Measurements from ENCODE around the gene SRCAP.

Gene SRCAP

DNA sequence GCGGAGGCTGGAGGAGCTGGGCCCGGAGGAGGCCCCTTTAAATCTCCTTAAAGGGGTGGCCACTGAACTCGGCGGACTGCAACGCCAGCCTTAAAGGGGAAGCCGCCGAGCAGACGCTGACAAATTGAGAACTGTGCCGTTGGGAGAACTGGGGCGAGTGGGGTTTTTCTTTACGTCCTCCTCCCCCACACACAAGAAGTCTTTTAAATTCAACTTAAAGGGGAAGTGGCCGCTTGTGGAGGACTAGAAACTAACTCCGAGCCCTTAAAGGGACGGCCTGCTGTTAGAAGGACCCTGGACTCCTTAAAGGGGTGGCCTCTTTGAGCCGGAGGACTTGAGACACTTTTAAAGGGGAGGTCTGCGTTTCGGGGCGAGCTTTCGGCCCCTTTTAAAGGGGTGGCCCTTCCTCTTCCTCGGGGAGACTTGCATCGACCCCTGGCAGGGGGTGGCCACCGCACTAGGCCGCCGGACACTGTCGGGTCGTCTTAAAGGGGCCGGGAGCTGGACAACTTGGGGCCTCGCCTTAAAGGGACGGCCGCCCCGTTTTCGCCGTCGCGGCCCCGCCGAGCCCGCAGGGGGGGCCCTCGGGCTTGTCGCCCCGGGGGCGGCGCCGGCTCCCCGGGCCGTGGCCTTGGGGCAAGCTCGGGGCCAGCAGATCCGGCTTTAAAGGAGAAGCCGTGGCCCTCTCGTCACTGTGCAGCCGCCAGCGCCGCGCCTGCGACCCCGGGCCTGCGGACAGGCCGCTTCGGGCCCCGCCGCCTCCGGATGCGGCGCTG, 40.1 kb upstream of the SRCAP start:
- TF ChIP-seq GATA1 (IDR thresholded peaks at IDR 0.05; ENCODE audit: low read depth, low read length), result no peak
- no peak for TF ChIP-seq POLR2A (IDR thresholded peaks at IDR 0.05; ENCODE audit: low read length)
- DNase-seq, result peak; percentile 97 to 98

DNA sequence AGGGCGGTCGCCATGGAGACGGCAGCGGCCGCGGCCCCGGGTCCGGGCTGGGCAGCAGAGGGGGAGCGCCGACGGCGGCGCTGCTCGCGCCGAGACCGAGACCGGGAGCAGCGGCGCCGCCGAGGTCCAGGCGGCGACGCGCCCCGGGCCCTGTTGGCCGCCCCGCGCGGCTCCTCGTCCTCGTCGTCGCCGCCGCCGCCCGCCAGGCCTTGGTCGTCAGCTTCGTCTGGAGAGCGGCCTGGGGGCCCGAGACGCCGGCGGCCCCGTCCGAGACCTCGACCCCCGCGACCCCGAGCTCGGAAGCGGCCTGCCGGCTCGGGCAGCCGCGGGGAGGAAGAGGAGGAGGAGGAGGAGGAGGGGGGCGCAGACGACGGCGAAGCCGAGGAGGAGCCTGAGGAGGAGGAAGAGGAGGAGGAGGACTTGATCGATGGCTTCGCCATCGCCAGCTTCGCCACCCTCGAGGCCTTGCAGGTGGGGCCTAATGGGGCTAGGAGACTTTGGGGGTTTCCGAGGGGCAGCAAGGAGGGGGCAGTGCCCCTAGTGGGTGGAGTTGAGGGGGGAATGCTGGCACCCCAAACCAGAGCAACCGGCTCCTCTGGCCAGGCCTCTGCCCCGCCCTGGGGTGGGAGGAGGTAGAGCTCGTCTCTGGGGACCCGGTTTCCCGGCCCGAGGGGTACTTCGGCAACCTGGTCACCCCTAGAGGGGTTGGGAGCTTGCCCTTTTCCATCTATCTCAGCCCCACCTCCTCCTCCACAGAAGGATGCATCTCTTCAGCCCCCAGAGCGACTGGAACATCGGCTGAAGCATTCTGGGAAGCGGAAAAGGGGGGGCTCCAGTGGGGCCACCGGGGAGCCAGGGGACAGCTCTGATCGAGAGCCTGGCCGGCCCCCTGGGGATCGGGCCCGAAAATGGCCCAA, 39.2 kb upstream of the SRCAP start:
- TF ChIP-seq GATA1 (IDR thresholded peaks at IDR 0.05; ENCODE audit: low read depth, low read length), result no peak
- TF ChIP-seq POLR2A (IDR thresholded peaks at IDR 0.05; ENCODE audit: low read length), result no peak
- DNase-seq, result peak in 1 of 2 experiments; percentile 61

DNA sequence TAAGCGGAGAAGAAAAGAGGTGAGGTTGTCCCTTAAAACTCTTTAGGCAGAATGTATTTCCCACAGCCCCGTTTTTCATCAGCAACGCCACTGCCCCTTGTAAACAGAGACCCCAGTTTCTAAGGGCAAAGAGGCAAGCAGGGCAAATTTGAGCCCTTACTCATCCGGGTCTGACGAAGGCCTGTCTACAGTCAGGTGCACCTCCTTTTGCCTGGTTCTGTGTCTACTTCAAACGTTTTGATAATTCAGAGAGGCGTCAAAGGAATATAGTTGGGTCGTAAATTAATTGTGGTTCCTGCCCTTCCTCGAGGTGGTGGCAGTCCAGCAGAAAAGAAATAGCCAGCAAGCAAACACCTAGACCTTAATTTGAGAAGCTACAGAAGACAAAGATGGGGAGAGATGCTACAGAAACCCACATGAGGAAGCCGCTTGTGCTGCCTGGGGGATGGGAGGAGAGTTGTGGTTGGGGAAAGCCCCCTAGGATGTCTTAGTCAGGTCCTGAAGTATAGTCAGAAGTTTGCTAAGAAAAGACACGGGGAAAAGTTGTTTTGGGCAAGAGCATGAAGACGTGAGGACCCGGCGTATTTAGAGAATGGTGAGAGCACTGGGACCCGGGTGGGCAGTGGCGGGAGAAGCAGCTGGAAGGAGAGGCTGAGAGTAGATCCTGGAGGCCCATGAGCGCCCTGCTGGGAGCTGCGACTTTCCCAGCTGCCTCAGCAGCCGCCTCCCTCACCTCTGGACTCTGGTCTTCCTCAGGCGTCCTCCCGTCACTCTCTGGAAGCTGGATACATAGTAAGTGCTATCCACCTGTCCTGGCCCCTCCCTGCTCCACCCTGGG, 38.3 kb upstream of the SRCAP start:
- no peak for DNase-seq
- no peak for TF ChIP-seq GATA1 (IDR thresholded peaks at IDR 0.05; ENCODE audit: low read depth, low read length)
- TF ChIP-seq POLR2A (IDR thresholded peaks at IDR 0.05; ENCODE audit: low read length), result no peak

DNA sequence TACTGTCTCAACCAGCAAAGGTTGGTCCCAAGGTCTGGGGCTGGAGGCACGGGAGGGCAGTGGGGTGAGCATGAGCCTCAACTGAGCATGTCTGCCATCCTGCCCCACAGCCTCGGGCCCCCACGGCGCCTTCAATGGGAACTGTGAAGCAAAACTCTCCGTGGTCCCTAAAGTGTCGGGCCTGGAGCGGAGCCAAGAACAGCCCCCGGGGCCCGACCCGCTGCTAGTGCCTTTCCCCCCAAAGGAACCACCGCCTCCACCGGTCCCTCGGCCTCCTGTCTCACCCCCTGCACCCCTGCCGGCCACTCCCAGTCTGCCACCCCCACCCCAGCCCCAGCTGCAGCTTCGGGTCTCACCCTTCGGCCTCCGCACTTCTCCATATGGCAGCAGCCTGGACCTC, 36.5 kb upstream of the SRCAP start:
- TF ChIP-seq POLR2A (IDR thresholded peaks at IDR 0.05; ENCODE audit: low read length) (no peak), GATA1 (IDR thresholded peaks at IDR 0.05; ENCODE audit: low read depth, low read length) (no peak)
- no peak for DNase-seq

DNA sequence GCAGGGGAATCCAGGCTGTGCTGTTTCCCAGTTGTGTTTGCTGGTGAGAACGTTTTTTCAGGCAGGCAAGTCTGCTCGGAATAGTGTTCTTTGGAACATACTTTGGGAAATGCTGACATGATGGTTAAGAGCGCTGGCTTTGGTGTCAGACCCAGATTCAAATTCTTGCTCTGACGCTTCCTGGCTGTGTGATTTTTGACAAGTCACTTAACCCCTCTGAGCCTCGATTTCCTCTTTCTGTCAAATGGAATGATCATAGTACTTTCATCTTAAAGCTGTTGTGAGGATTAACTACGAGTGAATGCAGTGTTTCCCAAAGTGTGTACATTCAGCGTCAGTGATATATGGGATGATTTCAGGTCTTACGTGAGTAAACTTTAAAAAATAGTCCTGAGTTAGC, 35.9 kb upstream of the SRCAP start:
- no peak for TF ChIP-seq GATA1 (IDR thresholded peaks at IDR 0.05; ENCODE audit: low read depth, low read length)
- no peak for TF ChIP-seq POLR2A (IDR thresholded peaks at IDR 0.05; ENCODE audit: low read length)
- no peak for DNase-seq

DNA sequence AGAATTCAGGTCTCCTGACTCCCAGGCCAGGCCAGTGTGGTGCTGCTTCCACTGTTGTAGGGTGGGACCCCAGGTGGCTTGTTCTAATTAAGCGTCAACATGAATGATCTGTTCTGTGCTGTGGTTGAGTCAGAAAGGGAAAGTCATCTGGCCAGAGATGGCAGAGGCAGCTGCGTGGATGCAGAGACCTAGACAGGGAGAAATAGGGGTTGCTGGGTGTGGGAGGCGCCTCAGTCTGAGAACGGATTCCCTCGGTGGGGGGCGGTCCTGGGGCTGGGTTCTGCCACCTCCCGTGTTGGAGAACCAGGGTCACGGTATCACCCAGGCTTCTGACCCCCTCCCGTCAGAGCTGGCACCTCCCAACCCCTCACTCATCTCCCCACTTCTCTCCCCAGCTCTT, 35.2 kb upstream of the SRCAP start:
- DNase-seq, result no peak
- TF ChIP-seq POLR2A (IDR thresholded peaks at IDR 0.05; ENCODE audit: low read length) (no peak), GATA1 (IDR thresholded peaks at IDR 0.05; ENCODE audit: low read depth, low read length) (no peak)

DNA sequence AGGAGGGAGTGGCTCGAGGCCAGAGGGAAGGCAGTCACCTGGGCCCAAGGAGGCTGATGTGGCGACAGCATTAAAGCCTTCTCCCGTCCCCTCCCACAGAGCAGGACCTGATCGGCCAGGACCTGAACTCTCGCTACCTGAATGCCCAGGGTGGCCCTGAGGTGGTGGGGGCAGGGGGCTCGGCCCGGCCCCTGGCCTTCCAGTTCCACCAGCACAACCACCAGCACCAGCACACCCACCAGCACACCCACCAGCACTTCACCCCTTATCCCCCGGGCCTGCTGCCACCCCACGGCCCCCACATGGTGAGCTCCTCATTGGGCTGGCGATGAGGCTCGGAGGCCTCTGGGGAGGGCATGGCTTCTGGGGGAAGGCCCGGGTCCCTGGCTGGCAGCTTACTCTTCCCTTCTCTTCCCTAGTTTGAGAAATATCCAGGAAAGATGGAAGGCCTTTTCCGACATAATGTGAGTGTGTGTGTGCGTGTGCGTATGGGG, 34.3 kb upstream of the SRCAP start:
- DNase-seq, result no peak
- TF ChIP-seq GATA1 (IDR thresholded peaks at IDR 0.05; ENCODE audit: low read depth, low read length), result no peak
- no peak for TF ChIP-seq POLR2A (IDR thresholded peaks at IDR 0.05; ENCODE audit: low read length)

DNA sequence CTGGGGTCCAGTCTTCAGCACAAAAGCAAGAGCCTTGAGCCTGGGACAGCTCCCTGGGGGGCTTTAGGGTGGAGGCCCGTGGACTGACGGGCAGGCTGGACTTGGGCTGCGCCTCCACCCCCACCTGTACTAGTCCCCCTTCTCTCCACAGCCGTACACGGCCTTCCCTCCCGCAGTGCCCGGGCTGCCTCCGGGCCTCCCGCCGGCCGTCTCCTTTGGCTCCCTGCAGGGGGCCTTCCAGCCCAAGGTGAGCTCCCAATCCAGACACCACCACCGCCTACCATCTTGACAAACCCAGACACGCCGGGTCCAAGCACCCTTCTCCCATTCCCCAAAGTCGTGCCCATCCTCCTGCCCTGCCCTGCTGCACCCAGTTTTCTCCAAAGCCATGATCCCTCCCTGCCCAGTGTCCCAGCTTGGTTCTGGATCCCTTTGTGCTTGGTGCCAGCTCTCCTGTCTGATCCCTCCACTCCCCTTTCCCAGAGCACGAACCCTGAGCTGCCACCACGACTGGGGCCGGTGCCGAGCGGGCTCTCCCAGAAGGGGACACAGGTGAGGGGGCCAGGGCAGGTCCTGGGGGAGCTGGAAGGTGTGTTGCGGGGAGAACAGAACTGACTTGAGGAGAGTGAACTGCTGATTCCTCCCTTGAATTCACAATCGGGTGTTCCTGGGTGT, 33.7 kb upstream of the SRCAP start:
- TF ChIP-seq POLR2A (IDR thresholded peaks at IDR 0.05; ENCODE audit: low read length), result no peak
- no peak for TF ChIP-seq GATA1 (IDR thresholded peaks at IDR 0.05; ENCODE audit: low read depth, low read length)

DNA sequence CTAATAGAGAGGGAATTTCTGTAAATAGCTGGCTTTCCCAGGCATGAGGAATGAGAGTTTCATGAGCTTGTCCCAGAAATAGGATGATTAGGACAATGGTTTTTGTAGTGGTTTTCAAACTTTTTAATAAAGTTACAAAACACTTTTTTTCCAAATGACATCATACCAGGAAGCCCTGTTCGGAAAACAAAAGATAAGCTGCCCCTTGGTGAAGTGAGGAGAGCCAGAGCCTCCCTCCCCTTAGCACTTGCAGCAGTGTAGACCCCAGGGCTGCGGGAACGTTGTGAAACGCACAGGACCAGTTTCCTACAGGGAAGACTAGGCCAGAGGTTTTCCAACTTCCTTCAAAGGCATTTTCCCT, 33.2 kb upstream of the SRCAP start:
- no peak for DNase-seq
- TF ChIP-seq GATA1 (IDR thresholded peaks at IDR 0.05; ENCODE audit: low read depth, low read length) (no peak), POLR2A (IDR thresholded peaks at IDR 0.05; ENCODE audit: low read length) (no peak)

More for the DNA sequence above, 33.7 kb upstream of the SRCAP start:
- no peak for DNase-seq

DNA sequence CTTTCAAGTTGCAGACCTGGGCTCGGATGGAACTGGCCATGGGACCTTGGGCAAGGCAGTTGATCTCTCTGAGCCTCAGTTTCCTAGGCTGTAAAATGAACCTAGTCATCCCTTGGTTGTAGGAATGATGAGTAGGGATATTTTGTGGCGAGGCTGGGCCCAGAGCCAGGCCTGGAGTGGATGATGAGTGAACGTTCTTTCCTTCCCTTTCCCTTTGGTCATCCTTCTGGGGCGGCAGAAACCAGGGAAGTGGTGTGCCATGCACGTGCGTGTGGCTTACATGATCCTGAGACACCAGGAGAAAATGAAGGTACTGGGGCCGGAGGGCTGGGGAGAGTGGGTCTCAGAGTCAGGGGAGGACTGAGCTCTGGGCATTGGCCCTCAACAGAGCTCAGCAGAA, 32.3 kb upstream of the SRCAP start:
- TF ChIP-seq POLR2A (IDR thresholded peaks at IDR 0.05; ENCODE audit: low read length) (no peak), GATA1 (IDR thresholded peaks at IDR 0.05; ENCODE audit: low read depth, low read length) (no peak)
- DNase-seq, result no peak

DNA sequence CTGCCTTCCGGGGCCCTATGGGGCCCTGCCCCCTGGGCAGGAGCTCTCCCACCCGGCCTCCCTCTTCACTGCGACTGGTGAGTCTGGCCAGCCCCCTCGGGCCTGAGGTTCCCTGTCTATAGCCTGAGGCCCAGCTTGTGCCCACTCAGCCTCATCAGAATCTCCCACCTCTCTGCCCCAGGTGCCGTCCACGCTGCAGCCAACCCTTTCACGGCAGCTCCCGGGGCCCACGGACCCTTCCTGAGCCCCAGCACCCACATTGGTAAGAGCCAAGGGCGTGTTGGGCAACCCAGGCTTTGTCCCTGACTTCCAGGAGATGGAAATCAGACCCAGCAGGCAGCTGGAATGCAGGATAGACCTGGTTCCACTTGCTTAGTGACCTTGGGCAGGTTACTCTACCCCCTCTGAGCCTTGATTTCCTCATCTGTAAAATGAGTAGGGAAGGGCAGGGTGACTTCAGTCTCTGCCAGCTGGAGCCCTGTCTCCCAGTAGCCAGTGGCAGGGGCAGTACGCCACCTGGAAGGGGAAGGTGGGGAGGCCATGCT, 31.5 kb upstream of the SRCAP start:
- DNase-seq, result no peak
- TF ChIP-seq GATA1 (IDR thresholded peaks at IDR 0.05; ENCODE audit: low read depth, low read length) (no peak), POLR2A (IDR thresholded peaks at IDR 0.05; ENCODE audit: low read length) (no peak)

DNA sequence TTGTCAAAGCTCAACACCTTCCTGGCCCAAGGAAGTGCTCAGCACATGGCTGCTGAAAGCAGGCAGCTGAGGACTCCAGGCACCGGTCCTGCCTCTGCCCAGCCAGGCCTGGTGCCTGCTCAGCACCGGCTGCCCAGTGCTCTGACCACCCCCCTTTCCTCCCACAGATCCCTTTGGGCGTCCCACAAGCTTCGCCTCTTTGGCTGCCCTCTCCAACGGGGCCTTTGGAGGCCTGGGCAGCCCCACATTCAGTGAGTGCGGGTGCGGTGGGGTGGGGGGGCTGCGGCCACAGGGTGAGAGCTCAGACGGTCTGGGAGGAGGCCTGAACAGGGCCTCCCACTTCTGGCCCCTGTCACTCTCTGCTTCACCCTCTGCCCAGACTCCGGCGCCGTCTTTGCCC, 30.6 kb upstream of the SRCAP start:
- DNase-seq, result no peak
- TF ChIP-seq GATA1 (IDR thresholded peaks at IDR 0.05; ENCODE audit: low read depth, low read length) (no peak), POLR2A (IDR thresholded peaks at IDR 0.05; ENCODE audit: low read length) (no peak)

Measured in erythroblast (primary cell).